CD4-positive, CD25-positive, alpha-beta regulatory T cell (primary cell): ENCODE data around the gene DTNB. TPM values are rescaled to one million over a fixed set of nuclear protein-coding genes. Genes with fewer than 3 reads are reported as not detected.
"Not testable (repeated sequence)": the region's sequence is repeated elsewhere in the genome, so short reads cannot be mapped to it uniquely, and the experiment has no call there.

ENCODE experiments used
- ATAC-seq, 2 donors: fragments of 150-1000 bp; cut with Tn5 transposase; one replicate each; pipeline ENCODE4 v1.10.0; 2021; ENCODE audit warnings: low read depth in 2 of 2, moderate number of reproducible peaks in 2 of 2, moderate library complexity in 1 of 2
- DNase-seq, 3 donors: peaks; one replicate each; pipeline versions ENCODE4 v3.0.0 to v3.0.0-alpha.2; 2012 to 2022; ENCODE audit warnings: mixed read lengths in 1 of 3
- H3K27ac ChIP-seq: one replicate; pipeline ENCODE4 v1.7.0; 2013; ENCODE audit warnings: mild to moderate bottlenecking, low read length; ENCODE audit not compliant: insufficient read depth, poor library complexity, severe bottlenecking
- H3K27me3 ChIP-seq: one replicate; pipeline ENCODE4 v1.7.0; 2013; ENCODE audit warnings: low read length; ENCODE audit not compliant: control insufficient read depth, insufficient read depth
- H3K36me3 ChIP-seq: one replicate; pipeline ENCODE4 v1.7.0; 2013; ENCODE audit warnings: mild to moderate bottlenecking, low read length, moderate library complexity; ENCODE audit not compliant: control insufficient read depth, insufficient read depth
- H3K4me1 ChIP-seq: 2 replicates; pipeline ENCODE4 v1.7.0; 2013; ENCODE audit warnings: mild to moderate bottlenecking, low read length; ENCODE audit not compliant: insufficient read depth, control insufficient read depth, poor library complexity, severe bottlenecking
- H3K4me3 ChIP-seq: one replicate; pipeline ENCODE4 v1.7.0; 2013; ENCODE audit warnings: low read depth, mild to moderate bottlenecking, low read length, moderate library complexity
- H3K9me3 ChIP-seq, 2 experiments: 1 replicate in 1 of 2; 2 replicates in 1 of 2; pipeline ENCODE4 v1.7.0; 2013; ENCODE audit warnings: low read length in 2 of 2, mild to moderate bottlenecking in 1 of 2, moderate library complexity in 1 of 2; ENCODE audit not compliant: control insufficient read depth in 2 of 2
- H3K27ac Mint-ChIP-seq, 3 donors: one replicate each; pipeline ENCODE4 v1.8.0; 2020 to 2022; ENCODE audit warnings: mild to moderate bottlenecking in 3 of 3, mixed read lengths in 3 of 3, moderate library complexity in 2 of 3
- H3K27me3 Mint-ChIP-seq: one replicate; pipeline ENCODE4 v1.8.0; 2022; ENCODE audit warnings: mild to moderate bottlenecking, mixed read lengths
- H3K36me3 Mint-ChIP-seq: one replicate; pipeline ENCODE4 v1.8.0; 2020; ENCODE audit warnings: mixed read lengths
- H3K4me1 Mint-ChIP-seq, 4 donors: one replicate each; pipeline ENCODE4 v1.8.0; 2020 to 2022; ENCODE audit warnings: mixed read lengths in 4 of 4, mild to moderate bottlenecking in 1 of 4
- H3K4me3 Mint-ChIP-seq, 4 donors: one replicate each; pipeline ENCODE4 v1.8.0; 2020 to 2022; ENCODE audit warnings: mild to moderate bottlenecking in 4 of 4, mixed read lengths in 4 of 4, moderate library complexity in 3 of 4
- H3K9me3 Mint-ChIP-seq, 7 donors: one replicate each; pipeline ENCODE4 v1.8.0; 2020 to 2022; ENCODE audit warnings: mixed read lengths in 7 of 7, mild to moderate bottlenecking in 3 of 7, moderate library complexity in 2 of 7
- polyA plus RNA-seq, 4 donors: library from polyadenylated mRNA; unstranded; fragments of 300-500 nt; fragmentation: Illumina TruSeq; gene quantifications; one replicate each; pipeline ENCODE4 v1.2.3, GENCODE V29; 2021
- total RNA-seq: library from RNA; stranded (reverse); gene quantifications from one replicate; pipeline ENCODE4 v1.2.3, GENCODE V29; 2022

Gene DTNB
- total and polyA plus RNA-seq, 5 donors from 2014 or later, result 11.5 to 50.1 (median 15.0) TPM

GRCh38 chr2:25709349-25709748 lies 36.0 kb upstream of the DTNB start:
- Mint-ChIP-seq H3K36me3 (no peaks in the 10 kb centered on the region), H3K27ac (no peak overlapping the region), H3K4me1 (peaks cover 3 to 12% (median 7%) of the 10 kb centered on the region in 4 donors), H3K4me3 (no peak overlapping the region), H3K27me3 (peaks cover 27% of the 10 kb centered on the region), H3K9me3 (no peaks in the 10 kb centered on the region)
- Histone ChIP-seq H3K27ac (no peak overlapping the region), H3K9me3 (no peaks in the 10 kb centered on the region), H3K4me1 (peaks cover 4% of the 10 kb centered on the region), H3K36me3 (no peaks in the 10 kb centered on the region), H3K4me3 (no peak overlapping the region), H3K27me3 (no peaks in the 10 kb centered on the region)
- no peak for DNase-seq
- ATAC-seq, result no peak

DNA sequence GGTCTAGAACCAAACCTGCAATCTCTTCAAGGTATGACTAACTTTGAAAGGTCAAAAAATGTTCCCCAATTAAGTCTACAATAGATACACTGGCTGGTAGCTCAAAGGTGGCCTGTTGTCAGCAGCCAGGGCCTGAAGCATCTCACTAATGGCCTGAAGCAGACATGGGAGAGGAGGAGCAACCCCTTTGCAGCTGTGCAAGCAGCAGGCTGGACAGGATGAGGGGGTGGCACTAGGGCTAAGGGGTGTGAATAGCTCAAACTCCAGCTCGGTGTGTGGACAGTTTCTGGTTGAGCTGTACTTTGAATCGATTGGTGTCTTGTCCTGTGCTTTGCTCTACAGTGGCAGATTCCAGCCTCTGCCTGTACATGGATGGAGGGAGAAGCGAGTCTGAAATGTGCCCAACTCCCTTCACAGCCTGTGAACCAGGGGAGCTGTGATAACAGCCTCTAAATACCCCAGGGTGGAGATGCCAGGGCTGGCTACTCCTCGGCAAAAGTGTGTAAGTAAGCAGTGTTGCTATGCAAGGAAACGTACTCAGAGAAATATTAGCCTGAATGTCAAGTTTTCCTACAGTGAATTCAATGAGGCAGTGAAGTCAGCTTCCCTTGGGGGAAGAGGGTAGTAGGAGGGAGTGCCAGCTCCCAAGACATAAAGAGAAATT lies 34.7 kb upstream of the DTNB start:
- DNase-seq, result no peak

GRCh38 chr2:25705575-25705974 lies 32.2 kb upstream of the DTNB start:
- H3K4me3 ChIP-seq, H3K4me3 Mint-ChIP-seq, H3K4me1 Mint-ChIP-seq, H3K4me1 ChIP-seq, H3K36me3 Mint-ChIP-seq, H3K27ac ChIP-seq, H3K27me3 ChIP-seq, ATAC-seq, DNase-seq, H3K27ac Mint-ChIP-seq, H3K9me3 ChIP-seq, H3K36me3 ChIP-seq, H3K9me3 Mint-ChIP-seq: not testable (repeated sequence)
- H3K27me3 Mint-ChIP-seq, result peaks cover 14% of the 10 kb centered on the region

More for the DNA sequence above, 34.7 kb upstream of the DTNB start:
- Mint-ChIP-seq H3K9me3 (no peaks in the 10 kb centered on the region), H3K4me3 (no peak overlapping the region), H3K4me1 (peaks cover 3 to 12% (median 7%) of the 10 kb centered on the region in 4 donors), H3K36me3 (no peaks in the 10 kb centered on the region), H3K27me3 (peaks cover 26% of the 10 kb centered on the region), H3K27ac (peak overlapping the region in 1 of 3 donors; percentile 86)
- H3K4me3 ChIP-seq, result no peak overlapping the region
- H3K4me1 ChIP-seq, result peaks cover 4% of the 10 kb centered on the region
- no peaks in the 10 kb centered on the region for H3K27me3 ChIP-seq
- no peaks in the 10 kb centered on the region for H3K9me3 ChIP-seq
- ATAC-seq, result no peak
- no peaks in the 10 kb centered on the region for H3K36me3 ChIP-seq
- no peak overlapping the region for H3K27ac ChIP-seq

- no peak for ATAC-seq
These were observed 28.4 kb upstream of the DTNB start for GRCh38 chr2:25701801-25702200.

DNA sequence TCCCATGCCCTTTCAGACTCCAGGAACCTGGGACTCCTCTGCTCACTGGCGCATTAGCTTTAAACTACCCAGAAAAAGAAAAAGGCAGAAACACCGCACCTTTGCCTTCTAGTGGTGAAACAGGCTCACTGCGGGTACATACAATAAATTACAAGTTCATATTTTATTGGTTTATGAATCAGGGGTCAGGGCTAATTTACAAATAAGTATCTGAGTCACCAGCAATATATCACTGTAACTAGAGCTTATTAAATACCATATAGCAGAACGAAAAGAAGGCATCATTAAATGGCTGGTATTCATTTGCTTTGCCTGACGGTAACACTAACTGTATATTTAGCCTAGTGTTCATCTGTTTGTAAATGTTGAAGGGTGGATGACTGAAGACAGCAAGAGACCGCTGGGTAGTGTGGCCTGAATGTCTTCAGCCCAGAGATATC lies 26.9 kb upstream of the DTNB start:
- peak in 2 of 3 donors; percentile 49 to 62 for DNase-seq

More at GRCh38 chr2:25701801-25702200, 28.4 kb upstream of the DTNB start:
- no peaks in the 10 kb centered on the region for H3K9me3 ChIP-seq
- Mint-ChIP-seq H3K27me3 (peaks cover 7% of the 10 kb centered on the region), H3K36me3 (no peaks in the 10 kb centered on the region), H3K9me3 (no peaks in the 10 kb centered on the region), H3K4me1 (peaks cover 0 to 6% (median 4%) of the 10 kb centered on the region in 4 donors), H3K27ac (no peak overlapping the region), H3K4me3 (no peak overlapping the region)
- no peaks in the 10 kb centered on the region for H3K27me3 ChIP-seq
- no peak overlapping the region for H3K4me3 ChIP-seq
- H3K27ac ChIP-seq, result no peak overlapping the region
- H3K36me3 ChIP-seq, result no peaks in the 10 kb centered on the region
- no peaks in the 10 kb centered on the region for H3K4me1 ChIP-seq
- DNase-seq, result no peak

DNA sequence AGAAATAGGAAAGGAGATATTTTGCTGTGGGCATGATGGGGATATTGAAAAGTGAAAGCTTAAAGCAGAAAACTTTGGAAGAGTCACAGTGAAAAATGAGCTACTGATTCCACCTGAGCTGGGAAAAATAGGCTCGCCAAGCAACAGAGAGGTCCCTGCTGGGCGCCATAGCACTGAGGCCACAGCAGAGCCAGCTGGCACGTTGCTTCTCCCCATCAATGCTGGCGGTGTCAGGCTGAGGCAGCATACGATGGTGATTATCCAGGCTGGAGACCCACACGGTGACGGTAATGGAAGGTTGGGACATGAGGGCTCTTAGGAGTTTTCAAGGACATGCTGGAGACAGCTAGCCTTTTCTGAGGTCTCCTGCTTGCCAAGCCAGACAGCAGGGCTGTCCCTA lies 25.8 kb upstream of the DTNB start:
- ATAC-seq, result no peak
- no peaks in the 10 kb centered on the region for H3K36me3 ChIP-seq
- Mint-ChIP-seq H3K27ac (peak overlapping the region in 1 of 3 donors; percentile 34), H3K4me3 (no peak overlapping the region), H3K9me3 (no peaks in the 10 kb centered on the region), H3K27me3 (peaks cover 12% of the 10 kb centered on the region), H3K4me1 (peaks cover 0 to 6% (median 4%) of the 10 kb centered on the region in 4 donors), H3K36me3 (no peaks in the 10 kb centered on the region)
- H3K27ac ChIP-seq, result no peak overlapping the region
- no peak for DNase-seq
- H3K4me3 ChIP-seq, result no peak overlapping the region
- H3K9me3 ChIP-seq, result no peaks in the 10 kb centered on the region
- H3K27me3 ChIP-seq, result no peaks in the 10 kb centered on the region
- no peaks in the 10 kb centered on the region for H3K4me1 ChIP-seq

More for the DNA sequence above, 26.9 kb upstream of the DTNB start:
- Mint-ChIP-seq H3K9me3 (no peaks in the 10 kb centered on the region), H3K4me1 (peaks cover 0 to 6% (median 4%) of the 10 kb centered on the region in 4 donors), H3K27me3 (peaks cover 12% of the 10 kb centered on the region), H3K4me3 (no peak overlapping the region), H3K27ac (peak overlapping the region in 2 of 3 donors; percentile 20 to 52), H3K36me3 (no peaks in the 10 kb centered on the region)
- ATAC-seq, result peak; percentile 50 to 55
- Histone ChIP-seq H3K36me3 (no peaks in the 10 kb centered on the region), H3K9me3 (no peaks in the 10 kb centered on the region), H3K4me1 (no peaks in the 10 kb centered on the region), H3K27ac (no peak overlapping the region), H3K27me3 (no peaks in the 10 kb centered on the region), H3K4me3 (no peak overlapping the region)

DNA sequence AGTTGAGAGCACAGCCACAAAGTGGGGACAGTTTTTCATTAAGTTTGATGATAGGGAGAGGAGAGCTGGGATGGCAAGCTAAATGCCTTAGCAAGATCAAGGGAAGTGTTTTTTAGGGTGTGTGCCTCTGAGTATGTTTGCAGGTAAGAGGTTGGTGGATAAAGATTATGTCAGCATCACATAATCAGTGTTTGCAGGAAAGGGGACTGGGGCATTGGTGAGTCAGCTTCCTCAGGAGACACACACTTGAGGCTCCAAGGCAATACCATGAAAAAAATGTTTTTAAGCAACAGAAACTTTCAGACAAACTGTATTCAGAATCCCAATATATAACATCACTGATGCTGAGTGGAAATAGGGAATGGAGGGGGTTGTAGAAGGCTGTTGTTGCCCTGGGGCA lies 25.4 kb upstream of the DTNB start:
- H3K27ac Mint-ChIP-seq, result no peak overlapping the region
- ATAC-seq (peak; percentile 66 to 73), DNase-seq (peak in 1 of 3 donors; percentile 72)
- H3K9me3 Mint-ChIP-seq, result no peaks in the 10 kb centered on the region
- peaks cover 11% of the 10 kb centered on the region for H3K27me3 Mint-ChIP-seq
- Histone ChIP-seq H3K36me3 (no peaks in the 10 kb centered on the region), H3K27me3 (no peaks in the 10 kb centered on the region), H3K4me1 (no peaks in the 10 kb centered on the region), H3K4me3 (no peak overlapping the region), H3K27ac (no peak overlapping the region), H3K9me3 (no peaks in the 10 kb centered on the region)
- no peaks in the 10 kb centered on the region for H3K36me3 Mint-ChIP-seq
- H3K4me1 Mint-ChIP-seq, result peaks cover 0 to 6% (median 4%) of the 10 kb centered on the region in 4 donors
- H3K4me3 Mint-ChIP-seq, result no peak overlapping the region
